GM18498 (cell line): ENCODE data around the gene SPEG.
"Not testable (repeated sequence)": the region's sequence is repeated elsewhere in the genome, so short reads cannot be mapped to it uniquely, and the experiment has no call there.

ENCODE experiments used
- ATAC-seq: cut with Tn5 transposase; IDR thresholded peaks from one replicate; pipeline ENCODE4 v1.9.1; 2021; ENCODE audit warnings: mild to moderate bottlenecking, moderate library complexity; ENCODE audit not compliant: unreplicated experiment

The SPEG gene

GRCh38 chr2:219434718-219435525, at the start of gene SPEG:
SPEG (plus strand) TSS chr2:219434843; CDS start chr2:219434978, 135 bp downstream.
- ATAC-seq = no peak

DNA sequence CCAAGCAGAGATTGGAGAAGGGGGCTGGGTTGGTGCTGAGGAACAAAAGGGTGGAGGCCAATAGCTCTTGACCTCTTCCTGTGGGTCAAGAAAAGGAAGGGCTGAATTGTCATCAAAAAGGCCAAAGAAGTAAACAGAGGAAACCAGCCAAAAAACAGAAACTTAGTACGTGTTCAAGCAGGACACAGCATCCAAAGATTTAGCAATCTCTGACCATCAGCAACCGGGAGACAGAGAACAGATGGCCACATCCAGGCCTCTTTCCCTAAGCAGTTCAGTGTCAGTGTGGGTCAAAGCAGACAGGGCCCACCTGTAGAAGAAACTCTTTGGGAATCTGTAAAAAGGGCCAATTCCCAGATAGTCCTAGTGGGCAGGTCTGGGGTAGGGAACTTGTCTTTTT, 49.8 kb upstream of the SPEG start:
- no peak for ATAC-seq

GRCh38 chr2:219385958-219386520, 48.6 kb upstream of the SPEG start:
- ATAC-seq = no peak

GRCh38 chr2:219386532-219387280, 47.9 kb upstream of the SPEG start:
- no peak for ATAC-seq

- ATAC-seq = peak; percentile 64
These were observed 47.1 kb upstream of the SPEG start, which contains the start of gene DNPEP for GRCh38 chr2:219387306-219388120. DNPEP (minus strand) TSS chr2:219387912; CDS start chr2:219387794, 118 bp downstream.

DNA sequence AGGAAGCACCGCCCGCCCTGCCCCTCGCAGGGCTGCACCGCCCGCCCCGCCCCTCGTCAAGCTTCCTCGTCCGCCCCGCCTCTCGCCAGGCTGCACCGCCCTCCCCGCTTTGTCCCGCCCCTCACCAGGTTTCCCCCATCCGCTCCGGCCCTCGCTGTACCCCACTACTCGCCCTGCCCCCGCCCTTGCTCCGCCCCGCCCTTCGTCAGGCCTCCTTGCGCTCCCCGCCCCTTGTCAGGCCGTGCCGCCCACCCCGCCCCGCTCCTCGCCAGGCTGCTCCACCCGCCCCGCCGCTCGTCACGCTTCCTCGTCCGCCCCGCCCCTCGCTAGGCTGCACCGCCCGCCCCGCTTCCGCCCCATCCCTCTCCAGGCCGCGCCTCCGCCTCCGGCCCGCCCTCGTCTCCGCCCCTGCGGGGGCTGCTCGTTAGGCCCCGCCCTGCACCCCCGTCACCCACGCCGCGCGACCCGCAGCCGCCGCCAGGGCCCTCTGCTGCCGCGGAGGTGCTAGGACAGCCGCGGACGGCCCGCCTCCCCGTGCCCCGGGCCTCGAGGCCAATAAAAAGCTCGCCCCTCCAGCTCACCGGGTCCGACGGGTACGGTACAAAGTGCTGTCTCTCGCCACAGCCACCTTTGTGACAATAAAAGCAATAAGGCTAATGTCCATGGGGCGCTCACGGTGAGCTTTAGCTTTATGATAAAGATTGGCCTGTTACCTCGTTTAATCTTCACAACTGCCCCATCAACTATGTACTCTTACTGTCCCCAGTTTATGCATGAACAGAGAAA, 46.3 kb upstream of the SPEG start:
- peak; percentile 87 for ATAC-seq

GRCh38 chr2:219388907-219389156, 45.8 kb upstream of the SPEG start:
- no peak for ATAC-seq

GRCh38 chr2:219392754-219393153, 41.9 kb upstream of the SPEG start:
- no peak for ATAC-seq

DNA sequence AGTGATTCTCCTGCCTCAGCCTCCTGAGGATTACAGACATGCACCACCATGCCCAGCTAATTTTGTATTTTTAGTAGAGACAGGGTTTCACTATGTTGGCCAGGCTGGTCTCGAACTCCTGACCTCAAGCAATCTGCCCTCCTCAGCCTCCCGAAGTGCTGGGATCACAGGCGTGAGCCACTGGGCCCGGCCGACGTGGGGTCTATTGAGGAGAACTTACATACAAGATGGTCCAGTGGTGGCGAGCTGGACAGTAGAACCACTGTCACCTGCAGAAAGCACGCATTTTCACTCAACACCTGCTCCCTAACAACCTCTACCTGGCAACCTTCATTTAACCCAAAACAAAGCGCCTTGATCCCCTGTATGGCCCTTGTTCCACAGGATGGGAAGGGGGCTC, 39.6 kb upstream of the SPEG start:
- ATAC-seq = not testable (repeated sequence)

DNA sequence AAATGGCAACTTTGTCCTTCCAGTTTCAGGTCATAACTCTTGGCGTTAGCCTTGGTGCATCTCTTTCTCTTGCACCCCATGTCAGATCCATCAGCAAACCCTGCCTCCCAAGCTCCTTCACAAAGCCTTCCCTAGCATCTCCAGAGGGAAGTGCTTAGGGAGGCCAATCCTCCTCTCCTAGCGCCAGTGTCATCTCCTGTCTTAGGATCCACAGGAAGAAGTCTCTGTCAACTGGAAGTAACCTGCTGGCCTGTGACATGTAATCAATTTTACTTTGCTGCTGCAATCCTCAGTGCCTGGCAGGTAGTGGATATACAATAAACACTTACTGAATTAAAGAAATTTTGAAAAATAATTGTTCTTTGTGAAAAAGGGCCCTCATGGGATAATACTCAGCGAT, 39.0 kb upstream of the SPEG start:
- no peak for ATAC-seq

- no peak for ATAC-seq
These were observed 37.7 kb upstream of the SPEG start for GRCh38 chr2:219396863-219397457.

GRCh38 chr2:219398721-219399363, 35.8 kb upstream of the SPEG start:
- ATAC-seq = no peak

DNA sequence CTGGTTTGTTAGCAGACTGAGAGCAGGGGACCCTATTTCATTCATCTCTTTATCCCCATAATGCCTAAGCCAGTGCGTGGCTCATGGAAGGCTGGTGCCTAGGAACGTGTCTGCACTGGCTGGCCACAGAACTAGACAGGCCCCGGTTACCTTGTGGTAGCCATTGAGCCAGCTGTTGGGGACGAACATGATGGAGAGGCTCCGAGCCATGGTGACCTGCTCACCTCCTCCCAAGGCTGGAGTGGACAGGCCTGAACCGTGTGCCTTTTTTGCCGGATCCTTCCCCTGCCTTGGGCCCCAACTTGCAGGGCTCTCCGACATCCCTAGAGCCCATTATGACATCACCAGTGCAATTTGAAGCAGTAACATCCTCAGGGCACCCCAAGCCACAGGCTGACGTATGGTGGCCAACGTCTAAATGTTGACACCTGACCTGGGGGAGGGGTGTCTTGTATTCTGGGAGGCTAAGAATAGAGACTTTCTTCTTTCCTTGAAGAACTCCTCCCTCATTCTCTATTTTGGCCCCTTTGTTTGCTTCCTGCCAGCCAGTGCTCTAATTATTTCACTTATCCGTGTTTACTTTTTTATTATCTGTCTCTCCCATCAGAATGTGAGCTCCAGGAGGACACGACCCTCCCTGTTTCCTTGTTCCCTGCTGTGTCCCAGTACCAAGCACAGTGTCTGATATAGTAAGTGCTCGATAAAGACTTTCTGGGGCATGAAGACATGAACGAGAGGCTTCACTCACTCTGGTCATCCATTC, 34.7 kb upstream of the SPEG start:
- no peak for ATAC-seq

GRCh38 chr2:219400562-219400961, 34.1 kb upstream of the SPEG start:
- ATAC-seq = no peak

- no peak for ATAC-seq
These were observed 33.0 kb upstream of the SPEG start for GRCh38 chr2:219401606-219402005.

- peak; percentile 84 for ATAC-seq
These were observed 31.8 kb upstream of the SPEG start for GRCh38 chr2:219402665-219403515.

DNA sequence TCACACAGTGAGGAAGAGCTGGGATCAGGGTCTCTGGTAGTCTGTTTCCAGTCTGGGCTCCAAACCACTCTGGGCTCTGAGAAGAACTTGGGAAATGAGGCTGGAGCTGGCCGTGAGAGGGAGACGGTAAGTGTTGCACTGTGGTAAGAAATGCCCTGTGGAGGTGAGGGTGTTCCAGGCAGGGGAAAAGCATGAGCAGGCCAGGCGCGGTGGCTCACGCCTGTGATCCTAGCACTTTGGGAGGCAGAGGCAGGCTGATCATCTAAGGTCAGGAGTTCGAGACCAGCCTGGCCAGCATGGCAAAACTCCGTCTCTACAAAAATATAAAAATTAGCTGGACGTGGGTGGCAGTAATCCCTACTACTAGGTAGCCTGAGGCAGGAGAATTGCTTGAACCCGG, 30.8 kb upstream of the SPEG start:
- no peak for ATAC-seq
